GM04503 (cell line): Measurements from ENCODE around the gene GDF11.

Experiments
- DNase-seq: peaks from one replicate; pipeline ENCODE4 v3.0.0-alpha.2; 2012; ENCODE audit warnings: low read depth

Gene GDF11

GRCh38 chr12:55723516-55724225, 19.3 kb upstream of the GDF11 start:
- DNase-seq: no peak

GRCh38 chr12:55724226-55724939, 18.5 kb upstream of the GDF11 start:
- no peak for DNase-seq

GRCh38 chr12:55724940-55725309, 18.0 kb upstream of the GDF11 start:
- no peak for DNase-seq

- DNase-seq: no peak
Observed at GRCh38 chr12:55725556-55725955, 17.4 kb upstream of the GDF11 start.

- no peak for DNase-seq
Observed at GRCh38 chr12:55726971-55727370, 16.0 kb upstream of the GDF11 start.

- no peak for DNase-seq
Observed at GRCh38 chr12:55727643-55728185, 15.2 kb upstream of the GDF11 start.

- DNase-seq: no peak
Observed at GRCh38 chr12:55728186-55728938, 14.6 kb upstream of the GDF11 start.

GRCh38 chr12:55728939-55729818, 13.7 kb upstream of the GDF11 start, which contains the start of gene CD63:
TSS of gene CD63 (minus strand) at chr12:55729009. CDS start at chr12:55728341, 668 bp downstream.
- DNase-seq: no peak

- no peak for DNase-seq
Observed at GRCh38 chr12:55729819-55730818, 12.8 kb upstream of the GDF11 start.

GRCh38 chr12:55732288-55732687, 10.6 kb upstream of the GDF11 start:
- no peak for DNase-seq

GRCh38 chr12:55733021-55733555, 9.8 kb upstream of the GDF11 start:
- no peak for DNase-seq

GRCh38 chr12:55733858-55734257, 9.1 kb upstream of the GDF11 start:
- no peak for DNase-seq

GRCh38 chr12:55734595-55734994, 8.3 kb upstream of the GDF11 start:
- no peak for DNase-seq

- no peak for DNase-seq
Observed at GRCh38 chr12:55736076-55736475, 6.8 kb upstream of the GDF11 start.

GRCh38 chr12:55736780-55737580, 5.9 kb upstream of the GDF11 start:
- DNase-seq: no peak

GRCh38 chr12:55737581-55738122, 5.3 kb upstream of the GDF11 start:
- no peak for DNase-seq

GRCh38 chr12:55738123-55739024, 4.5 kb upstream of the GDF11 start:
- no peak for DNase-seq

GRCh38 chr12:55739025-55739378, 3.9 kb upstream of the GDF11 start:
- no peak for DNase-seq
